Measurements from ENCODE around the gene HSH2D. TPM values are rescaled to one million over a fixed set of nuclear protein-coding genes. Genes with fewer than 3 reads are reported as not detected.
A peak's percentile ranks its signal among the peaks of the same experiment; 100 is the strongest.
"Not testable (repeated sequence)": the region's sequence is repeated elsewhere in the genome, so short reads cannot be mapped to it uniquely, and the experiment has no call there.

The HSH2D gene
- total and polyA plus RNA-seq, 2 experiments from 2014 or later, result 3.5 to 4.0 TPM

- peaks cover 8% of the 10 kb centered on the region for H3K4me1 ChIP-seq (ENCODE audit: insufficient read depth)
- WGBS (ENCODE audit: low lambda C conversion rate, missing lambda C conversion rate), result 94% methylated on average over 11 of the region's 11 CpGs
- no peak overlapping the region for H3K4me2 ChIP-seq
- no peaks in the 10 kb centered on the region for H3K27me3 ChIP-seq
- TF ChIP-seq EZH2phosphoT487 (IDR thresholded peaks at IDR 0.05; ENCODE audit: low read depth, severe bottlenecking, unreplicated experiment) (no peak), EZH2 (IDR thresholded peaks at IDR 0.05; ENCODE audit: borderline replicate concordance) (no peak), CTCF (IDR thresholded peaks at IDR 0.05; ENCODE audit: poor library complexity) (no peak)
- no peak overlapping the region for H2AFZ ChIP-seq
- peaks cover 9% of the 10 kb centered on the region for H4K20me1 ChIP-seq (ENCODE audit: insufficient read depth, poor library complexity, severe bottlenecking)
- H3K27ac ChIP-seq, result no peak overlapping the region
- H3K79me2 ChIP-seq, result peaks cover 50% of the 10 kb centered on the region
- H3K4me3 ChIP-seq, result no peak overlapping the region
- no peak for DNase-seq (ENCODE audit: low spot score)
- no peaks in the 10 kb centered on the region for H3K9me2 ChIP-seq (replicated peaks; ENCODE audit: insufficient read depth)
- H3K9me3 ChIP-seq (ENCODE audit: low read depth), result no peaks in the 10 kb centered on the region
- H3K36me3 ChIP-seq (replicated peaks; ENCODE audit: insufficient read depth, low read depth), result no peaks in the 10 kb centered on the region
These were observed 25.9 kb upstream of the HSH2D start for GRCh38 chr19:16117594-16118033.

- TF ChIP-seq EZH2 (IDR thresholded peaks at IDR 0.05; ENCODE audit: borderline replicate concordance), result no peak
- no peak for TF ChIP-seq CTCF (IDR thresholded peaks at IDR 0.05; ENCODE audit: poor library complexity)
- TF ChIP-seq EZH2phosphoT487 (IDR thresholded peaks at IDR 0.05; ENCODE audit: low read depth, severe bottlenecking, unreplicated experiment), result no peak
- Histone ChIP-seq H3K9me2 (replicated peaks; ENCODE audit: insufficient read depth) (no peaks in the 10 kb centered on the region), H3K4me1 (ENCODE audit: insufficient read depth) (peaks cover 4% of the 10 kb centered on the region), H3K4me3 (no peak overlapping the region), H4K20me1 (ENCODE audit: insufficient read depth, poor library complexity, severe bottlenecking) (peaks cover 6% of the 10 kb centered on the region), H3K9me3 (ENCODE audit: low read depth) (no peaks in the 10 kb centered on the region), H3K27me3 (no peaks in the 10 kb centered on the region), H3K79me2 (peaks cover 41% of the 10 kb centered on the region), H3K27ac (no peak overlapping the region), H3K36me3 (replicated peaks; ENCODE audit: insufficient read depth, low read depth) (no peaks in the 10 kb centered on the region), H3K4me2 (no peak overlapping the region), H2AFZ (no peak overlapping the region)
- DNase-seq (ENCODE audit: low spot score), result no peak
- WGBS (ENCODE audit: low lambda C conversion rate, missing lambda C conversion rate), result 93% methylated on average over 12 of the region's 12 CpGs
These were observed 24.9 kb upstream of the HSH2D start for GRCh38 chr19:16118489-16119033.

GRCh38 chr19:16119075-16119857 is 24.2 kb upstream of the HSH2D start:
- H4K20me1 ChIP-seq (ENCODE audit: insufficient read depth, poor library complexity, severe bottlenecking); H3K4me3 ChIP-seq; H3K9me3 ChIP-seq (ENCODE audit: low read depth); H2AFZ ChIP-seq; H3K4me2 ChIP-seq; H3K9me2 ChIP-seq (replicated peaks; ENCODE audit: insufficient read depth); H3K27me3 ChIP-seq; H3K4me1 ChIP-seq (ENCODE audit: insufficient read depth); H3K36me3 ChIP-seq (replicated peaks; ENCODE audit: insufficient read depth, low read depth): not testable (repeated sequence)
- 95% methylated on average over 19 of the region's 19 CpGs for WGBS (ENCODE audit: low lambda C conversion rate, missing lambda C conversion rate)
- Histone ChIP-seq H3K79me2 (peaks cover 34% of the 10 kb centered on the region), H3K27ac (peak overlapping the region; percentile 51)
- DNase-seq (ENCODE audit: low spot score), result peak; percentile 55

- Histone ChIP-seq H3K27ac (no peak overlapping the region), H3K36me3 (replicated peaks; ENCODE audit: insufficient read depth, low read depth) (no peaks in the 10 kb centered on the region), H3K4me1 (ENCODE audit: insufficient read depth) (no peaks in the 10 kb centered on the region), H4K20me1 (ENCODE audit: insufficient read depth, poor library complexity, severe bottlenecking) (no peaks in the 10 kb centered on the region), H3K9me3 (ENCODE audit: low read depth) (no peaks in the 10 kb centered on the region), H3K4me3 (no peak overlapping the region), H3K4me2 (no peak overlapping the region), H3K27me3 (no peaks in the 10 kb centered on the region), H3K9me2 (replicated peaks; ENCODE audit: insufficient read depth) (no peaks in the 10 kb centered on the region), H3K79me2 (peaks cover 16% of the 10 kb centered on the region), H2AFZ (no peak overlapping the region)
- no peak for DNase-seq (ENCODE audit: low spot score)
- whole genome bisulfite sequencing (ENCODE audit: low lambda C conversion rate, missing lambda C conversion rate), result 73% methylated on average over 5 of the region's 5 CpGs
- TF ChIP-seq EZH2 (IDR thresholded peaks at IDR 0.05; ENCODE audit: borderline replicate concordance), result no peak
These were observed 22.3 kb upstream of the HSH2D start for GRCh38 chr19:16121141-16121540.
